Measurements from ENCODE around the gene APLF. TPM values are rescaled to one million over a fixed set of nuclear protein-coding genes. Genes with fewer than 3 reads are reported as not detected.

APLF gene
- polyA plus RNA-seq, 1 experiment: 3.6 TPM

DNA sequence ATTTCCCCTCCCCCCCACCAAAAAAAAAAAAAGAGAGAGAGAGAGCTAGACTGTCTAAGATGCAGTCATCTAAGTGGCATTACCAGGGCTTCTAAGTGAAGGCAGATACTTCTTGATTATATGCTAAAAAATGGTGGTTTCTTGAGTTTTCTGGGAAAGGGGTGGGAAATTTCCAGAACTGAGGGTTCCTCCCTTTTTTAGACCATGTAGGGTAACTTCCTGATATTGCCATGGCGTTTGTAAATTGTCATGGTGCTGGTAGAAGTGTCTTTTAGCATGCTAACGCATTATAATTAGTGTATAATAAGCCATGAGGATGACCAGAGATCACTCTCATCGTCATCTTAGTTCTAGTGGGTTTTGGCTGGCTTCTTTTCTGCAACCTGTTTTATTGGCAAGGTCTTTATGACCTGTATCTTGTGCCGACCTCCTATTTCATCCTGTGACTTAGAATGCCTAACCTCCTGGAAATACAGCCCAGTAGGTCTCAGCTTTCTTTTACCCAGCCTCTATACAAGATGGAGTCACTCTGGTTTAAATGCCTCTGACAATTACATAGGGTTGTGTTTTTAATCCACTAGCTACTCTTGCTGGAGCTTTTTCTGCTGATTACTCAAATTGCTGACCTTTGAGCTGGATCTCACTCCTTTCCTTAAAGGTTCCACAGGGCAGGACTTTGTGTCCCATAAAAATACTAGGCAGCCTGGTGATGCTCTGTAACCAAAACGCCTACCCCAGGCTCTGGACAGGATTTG is 145.6 kb downstream of the APLF start:
- Histone ChIP-seq H3K9me3 (ENCODE audit: control insufficient read depth, insufficient read depth, low read length) (no peaks in the 10 kb centered on the region), H3K4me3 (ENCODE audit: low read depth, low read length) (no peak overlapping the region), H3K27ac (ENCODE audit: low read depth, low read length) (no peak overlapping the region), H3K27me3 (ENCODE audit: control insufficient read depth, insufficient read depth, low read length) (no peaks in the 10 kb centered on the region)
- CTCF ChIA-PET: interaction anchor here (0.5 kb wide), 1 partner anchor 148 kb away, joined by 4 read pairs; no protein-coding TSS in a partner anchor
- no peak for DNase-seq (ENCODE audit: low read depth, low spot score)
- POLR2A ChIA-PET: no interaction called here
- no peak for TF ChIP-seq CTCF (IDR thresholded peaks at IDR 0.05; ENCODE audit: low read depth, low read length)

GRCh38 chr2:68620772-68621171 is 153.4 kb downstream of the APLF start:
- no peak for TF ChIP-seq CTCF (IDR thresholded peaks at IDR 0.05; ENCODE audit: low read depth, low read length)
- Histone ChIP-seq H3K4me3 (ENCODE audit: low read depth, low read length) (no peak overlapping the region), H3K9me3 (ENCODE audit: control insufficient read depth, insufficient read depth, low read length) (no peaks in the 10 kb centered on the region; the same call in 1 of the 2 replicates), H3K27me3 (ENCODE audit: control insufficient read depth, insufficient read depth, low read length) (peaks cover 4% of the 10 kb centered on the region), H3K27ac (ENCODE audit: low read depth, low read length) (no peak overlapping the region)
- DNase-seq (ENCODE audit: low read depth, low spot score): no peak
- ChIA-PET POLR2A (no interaction called here), CTCF (interaction anchor here (0.6 kb wide), 1 partner anchor 1202 kb away, joined by 3 read pairs; no protein-coding TSS in a partner anchor)

DNA sequence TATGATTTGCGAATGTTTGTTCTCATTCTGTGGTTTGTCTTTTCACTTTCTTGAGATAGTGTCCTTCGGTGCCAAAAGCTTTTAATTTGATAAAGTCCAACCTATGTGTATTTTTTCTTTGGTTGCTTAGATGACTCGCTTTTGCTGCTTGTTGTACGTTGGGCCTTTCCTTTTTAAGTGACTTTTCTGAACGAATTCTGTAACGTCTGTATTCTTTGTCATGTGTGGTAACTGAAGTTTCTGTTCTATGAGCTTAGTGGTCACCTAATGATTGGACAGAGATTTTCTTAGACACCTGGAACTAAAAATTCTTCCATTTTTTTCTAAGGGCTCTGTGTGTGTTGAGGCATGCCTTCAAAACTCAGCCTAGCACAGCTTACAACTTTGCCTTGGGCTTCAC is 156.4 kb downstream of the APLF start:
- Histone ChIP-seq H3K9me3 (ENCODE audit: control insufficient read depth, insufficient read depth, low read length) (peaks cover 4% of the 10 kb centered on the region), H3K27me3 (ENCODE audit: control insufficient read depth, insufficient read depth, low read length) (peaks cover 11% of the 10 kb centered on the region), H3K27ac (ENCODE audit: low read depth, low read length) (no peak overlapping the region), H3K4me3 (ENCODE audit: low read depth, low read length) (no peak overlapping the region)
- ChIA-PET CTCF (interaction anchor here (1.0 kb wide), 1 partner anchor 29 kb away, joined by 3 read pairs; no protein-coding TSS in a partner anchor), POLR2A (no interaction called here)
- TF ChIP-seq CTCF (IDR thresholded peaks at IDR 0.05; ENCODE audit: low read depth, low read length): no peak
- no peak for DNase-seq (ENCODE audit: low read depth, low spot score)

GRCh38 chr2:68627615-68628014 is 160.2 kb downstream of the APLF start:
- H3K27ac ChIP-seq (ENCODE audit: low read depth, low read length): no peak overlapping the region
- H3K27me3 ChIP-seq (ENCODE audit: control insufficient read depth, insufficient read depth, low read length): peaks cover 21% of the 10 kb centered on the region
- ChIA-PET POLR2A (no interaction called here), CTCF (no interaction called here)
- TF ChIP-seq CTCF (IDR thresholded peaks at IDR 0.05; ENCODE audit: low read depth, low read length): no peak
- no peak for DNase-seq (ENCODE audit: low read depth, low spot score)
- peaks cover 4% of the 10 kb centered on the region for H3K9me3 ChIP-seq (ENCODE audit: control insufficient read depth, insufficient read depth, low read length)
- no peak overlapping the region for H3K4me3 ChIP-seq (ENCODE audit: low read depth, low read length)

Other genes starting within 250 kb of the APLF start
- gene PPP3R1, start 215.1 kb upstream of the APLF start, polyA plus RNA-seq (2011; rRNA removed): 21.2 and 24.9 TPM in 2 replicates
- 56.3 and 61.6 TPM in 2 replicates for gene CNRIP1, start 147.6 kb upstream of the APLF start, polyA plus RNA-seq (2011; rRNA removed)
- 0.06 TPM in 2 replicates for gene PLEK, start 102.3 kb upstream of the APLF start, polyA plus RNA-seq (2011; rRNA removed)
- 0.66 and 0.89 TPM in 2 replicates for gene FBXO48, start 291 bp upstream of the APLF start, polyA plus RNA-seq (2011; rRNA removed)
- not detected in 2 replicates for gene PROKR1, start 176.0 kb downstream of the APLF start, polyA plus RNA-seq (2011; rRNA removed)